Muscle of back (tissue), 13 donors: ENCODE results near the gene EEF2KMT. TPM values are rescaled to one million over a fixed set of nuclear protein-coding genes. Genes with fewer than 3 reads are reported as not detected.
"Not testable (repeated sequence)": the region's sequence is repeated elsewhere in the genome, so short reads cannot be mapped to it uniquely, and the experiment has no call there.

ENCODE experiments used
- DNase-seq, 3 donors: peaks; one replicate each; pipeline versions ENCODE4 v3.0.0 to v3.0.0-alpha.2; 2013
- long read RNA-seq, 9 donors: transcript quantifications; one replicate each; lab custom pipeline, GENCODE V29; 2026
- polyA plus RNA-seq, 10 donors: library from polyadenylated mRNA; unstranded; fragments of 120-200 nt; gene quantifications; one replicate each; pipeline ENCODE4 v1.2.1, GENCODE V29; 2013; ENCODE audit not compliant: insufficient read length in 10 of 10

The EEF2KMT gene
- polyA plus RNA-seq: 10 to 100 TPM in 7 of 10 donors, 1 to 10 TPM in 3; 8.3 to 14.2 (median 10.4) TPM
- long read RNA-seq, donor 1, partial matches to known transcripts: 0 of 5 reads
- long read RNA-seq, donor 1, other reads (novel, unspliced or antisense): 0 of 5 reads
- long read RNA-seq, donor 2, partial matches to known transcripts: 0 of 4 reads
- long read RNA-seq, donor 2, other reads (novel, unspliced or antisense): 0 of 4 reads
- long read RNA-seq, donor 3: 0 reads
- long read RNA-seq, donor 4, partial matches to known transcripts: 0 of 2 reads
- long read RNA-seq, donor 4, other reads (novel, unspliced or antisense): 0 of 2 reads
- long read RNA-seq, donor 5, transcript EEF2KMT-201 (8 exons, 2,390 nt): major isoform, 5 of 7 reads
- long read RNA-seq, donor 5, partial matches to known transcripts: 0 of 7 reads
- long read RNA-seq, donor 5, other reads (novel, unspliced or antisense): 0 of 7 reads
- long read RNA-seq, donor 6, partial matches to known transcripts: 0 of 2 reads
- long read RNA-seq, donor 6, other reads (novel, unspliced or antisense): 0 of 2 reads
- long read RNA-seq, donor 7, partial matches to known transcripts: 0 of 4 reads
- long read RNA-seq, donor 7, other reads (novel, unspliced or antisense): 0 of 4 reads
- long read RNA-seq, donor 8, partial matches to known transcripts: 0 of 2 reads
- long read RNA-seq, donor 8, other reads (novel, unspliced or antisense): 0 of 2 reads
- long read RNA-seq, donor 9, partial matches to known transcripts: 0 of 1 reads
- long read RNA-seq, donor 9, other reads (novel, unspliced or antisense): 0 of 1 reads

GRCh38 chr16:5097470-5098220, at the start of gene EEF2KMT:
Gene EEF2KMT, minus strand, starts transcription at chr16:5097795. Its CDS starts 56 bp downstream, at chr16:5097739.
- DNase-seq: peak; percentile 98 to 99 (median 99)

GRCh38 chr16:5144621-5144956, 47.0 kb upstream of the EEF2KMT start:
- not testable (repeated sequence) for DNase-seq

- DNase-seq: no peak
Measured at GRCh38 chr16:5143761-5144620, 46.4 kb upstream of the EEF2KMT start.

DNA sequence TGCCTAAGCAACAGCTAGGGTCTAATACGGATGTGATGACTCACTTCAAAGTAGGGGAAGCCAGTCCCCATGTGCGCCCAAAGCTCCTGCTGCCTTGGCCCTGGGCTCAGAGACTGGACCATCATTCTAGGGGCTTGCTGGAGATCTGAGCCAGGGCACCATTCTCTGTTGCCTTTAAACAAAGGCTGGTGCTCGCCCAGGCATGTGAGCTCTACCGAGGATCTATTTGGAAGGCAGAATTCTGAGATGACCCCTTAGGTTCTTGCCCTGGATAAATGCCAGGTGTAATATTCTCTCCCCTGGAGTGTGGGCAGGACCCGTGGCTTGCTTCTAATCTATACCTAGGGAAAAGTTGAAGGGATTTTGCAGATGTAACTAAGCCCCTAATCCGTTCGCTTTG, 42.6 kb upstream of the EEF2KMT start:
- DNase-seq: not testable (repeated sequence)

- not testable (repeated sequence) for DNase-seq
Measured at GRCh38 chr16:5134739-5135452, 37.3 kb upstream of the EEF2KMT start.

- not testable (repeated sequence) for DNase-seq
Measured at GRCh38 chr16:5132915-5133600, 35.5 kb upstream of the EEF2KMT start.

DNA sequence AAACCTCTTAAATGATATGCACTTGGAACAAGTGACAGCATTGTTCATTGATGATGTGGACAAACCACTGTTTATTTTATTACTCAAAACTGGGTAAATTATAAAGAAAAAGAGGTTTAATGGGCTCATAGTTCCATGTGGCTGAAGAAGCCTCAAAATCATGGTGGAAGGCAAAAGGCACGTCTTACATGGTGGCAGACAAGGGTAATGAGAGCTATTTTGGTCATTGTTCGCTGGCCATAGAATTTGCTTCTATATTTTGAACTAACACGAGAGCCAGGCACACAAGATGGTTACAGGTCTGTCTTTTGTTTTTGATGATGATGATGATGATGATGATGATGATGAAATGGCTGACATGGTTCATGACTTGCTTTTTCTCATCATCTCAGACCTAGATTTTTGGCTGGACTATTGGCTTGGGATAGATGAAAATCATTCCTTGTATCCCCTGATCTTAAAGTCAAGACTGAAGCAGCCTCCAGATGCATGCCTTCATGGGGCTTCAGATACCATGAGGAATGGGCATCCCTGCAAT, 33.9 kb upstream of the EEF2KMT start:
- not testable (repeated sequence) for DNase-seq

GRCh38 chr16:5117300-5118087, 19.9 kb upstream of the EEF2KMT start:
- DNase-seq: peak; percentile 9 to 64 (median 30)

GRCh38 chr16:5116780-5117295, 19.2 kb upstream of the EEF2KMT start:
- not testable (repeated sequence) for DNase-seq

- not testable (repeated sequence) for DNase-seq
Measured at GRCh38 chr16:5110933-5111332, 13.3 kb upstream of the EEF2KMT start.

- no peak for DNase-seq
Measured at GRCh38 chr16:5108505-5109158, 11.0 kb upstream of the EEF2KMT start.

DNA sequence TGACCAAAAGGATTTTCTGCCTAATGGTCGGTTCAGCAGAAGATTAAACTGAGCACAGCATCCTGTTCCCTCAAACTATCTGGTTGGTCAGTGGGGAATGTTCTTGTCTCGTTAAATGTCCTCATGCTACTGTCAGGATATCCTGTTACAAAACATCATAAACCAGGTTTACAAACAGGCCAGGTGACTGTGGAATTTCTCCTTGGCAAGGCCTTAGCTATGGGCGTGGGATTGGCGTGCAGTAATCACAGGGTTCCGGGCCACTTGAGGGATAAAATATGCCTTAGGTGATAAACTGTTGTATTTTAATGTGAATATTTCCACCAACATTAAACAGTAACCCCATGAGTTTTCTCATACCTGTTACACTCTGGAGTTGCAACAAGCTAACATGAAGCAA, 7.4 kb upstream of the EEF2KMT start:
- not testable (repeated sequence) for DNase-seq

DNA sequence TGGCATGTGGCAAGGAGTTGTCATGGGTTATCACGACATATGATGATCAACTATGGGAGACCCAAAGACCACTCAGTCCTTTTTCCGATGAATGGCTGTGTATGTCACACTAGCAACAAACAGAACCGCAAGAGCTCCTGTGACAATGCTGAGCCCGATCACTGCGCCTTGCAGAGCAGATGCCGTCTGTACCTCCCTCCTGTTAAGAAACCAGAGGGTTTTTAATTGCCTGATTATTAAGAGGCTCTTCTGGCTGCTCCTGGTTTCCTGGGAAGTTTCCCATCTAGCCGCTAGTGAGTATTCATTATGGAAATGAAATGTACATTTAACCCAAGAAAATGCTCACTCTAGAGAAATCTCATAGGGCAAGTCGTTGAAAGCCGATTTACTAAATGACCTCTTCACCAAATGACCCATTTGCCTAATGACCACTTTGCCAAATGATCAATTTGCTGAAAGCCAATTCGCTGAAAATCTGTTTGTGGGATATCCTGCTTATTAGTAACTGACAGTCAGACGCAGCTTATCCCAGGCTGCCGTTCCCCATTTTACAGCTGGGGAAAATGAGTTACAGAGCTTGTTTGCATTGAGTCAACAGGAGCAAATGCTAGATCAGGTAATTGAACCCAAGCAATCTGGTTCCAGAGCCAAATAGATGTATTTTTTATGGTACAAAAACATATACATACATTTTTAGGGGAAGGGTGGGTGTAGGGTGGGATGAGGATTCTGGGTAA, 5.9 kb upstream of the EEF2KMT start:
- not testable (repeated sequence) for DNase-seq

GRCh38 chr16:5099174-5099573, 1.6 kb upstream of the EEF2KMT start:
- not testable (repeated sequence) for DNase-seq

- peak; percentile 57 to 92 (median 76) for DNase-seq
Measured at GRCh38 chr16:5098221-5099159, 895 bp upstream of the EEF2KMT start.

GRCh38 chr16:5097061-5097469, 530 bp downstream of the EEF2KMT start:
- DNase-seq: peak in 2 of 3 donors; percentile 19 to 53
